Loucy (cell line): ENCODE results near the gene GMPR2.

Experiments used
- EZH2phosphoT487 ChIP-seq: fragments of 200-600 bp; IDR thresholded peaks from 2 replicates; pipeline ENCODE4 v1.6.1; 2018; ENCODE audit warnings: antibody characterized with exemption, mild to moderate bottlenecking, moderate library complexity, borderline replicate concordance
- TF ChIP-seq, protein P1 (sequence below): fragments of 200-600 bp; sonication (generic); conservative IDR thresholded peaks from 2 replicates; pipeline ENCODE4 v1.5.1; 2014; ENCODE audit warnings: mild to moderate bottlenecking, antibody characterized with exemption, low read length

DNA sequence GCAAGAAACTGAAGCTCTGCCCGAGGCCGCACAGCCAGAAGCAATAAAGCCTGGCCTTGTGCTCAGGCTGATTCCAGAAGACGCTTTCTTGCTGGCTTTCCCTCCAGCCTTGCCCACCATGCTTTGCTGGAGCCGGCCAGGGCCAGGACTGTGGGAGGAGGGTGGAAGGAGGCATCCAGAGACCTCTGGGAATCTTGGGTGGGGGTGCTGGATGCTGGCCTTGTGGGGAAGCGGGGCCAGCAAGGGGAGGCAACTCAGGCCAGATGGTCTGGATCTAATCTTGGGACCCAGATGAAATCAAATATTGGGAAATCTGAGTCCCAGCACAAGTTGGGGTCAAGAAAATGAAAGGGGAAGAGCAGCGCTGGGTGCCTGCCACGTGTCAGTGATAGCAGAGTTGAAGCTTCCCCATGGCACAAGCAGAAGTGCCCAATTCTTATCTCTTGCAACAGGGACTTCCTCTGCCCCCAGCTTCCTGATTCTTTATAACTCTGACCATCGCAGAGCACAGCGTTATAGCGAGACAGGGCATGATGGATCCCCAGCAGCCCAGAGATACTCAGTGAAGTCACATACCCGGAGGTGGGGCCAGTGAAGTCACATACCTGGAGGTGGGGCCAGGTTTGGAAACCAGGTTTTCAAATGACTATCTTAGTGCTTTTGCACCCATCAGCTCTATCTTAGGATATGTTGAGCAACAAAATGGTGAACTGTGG is 45.0 kb downstream of the GMPR2 start:
- TF ChIP-seq, protein P1, sequence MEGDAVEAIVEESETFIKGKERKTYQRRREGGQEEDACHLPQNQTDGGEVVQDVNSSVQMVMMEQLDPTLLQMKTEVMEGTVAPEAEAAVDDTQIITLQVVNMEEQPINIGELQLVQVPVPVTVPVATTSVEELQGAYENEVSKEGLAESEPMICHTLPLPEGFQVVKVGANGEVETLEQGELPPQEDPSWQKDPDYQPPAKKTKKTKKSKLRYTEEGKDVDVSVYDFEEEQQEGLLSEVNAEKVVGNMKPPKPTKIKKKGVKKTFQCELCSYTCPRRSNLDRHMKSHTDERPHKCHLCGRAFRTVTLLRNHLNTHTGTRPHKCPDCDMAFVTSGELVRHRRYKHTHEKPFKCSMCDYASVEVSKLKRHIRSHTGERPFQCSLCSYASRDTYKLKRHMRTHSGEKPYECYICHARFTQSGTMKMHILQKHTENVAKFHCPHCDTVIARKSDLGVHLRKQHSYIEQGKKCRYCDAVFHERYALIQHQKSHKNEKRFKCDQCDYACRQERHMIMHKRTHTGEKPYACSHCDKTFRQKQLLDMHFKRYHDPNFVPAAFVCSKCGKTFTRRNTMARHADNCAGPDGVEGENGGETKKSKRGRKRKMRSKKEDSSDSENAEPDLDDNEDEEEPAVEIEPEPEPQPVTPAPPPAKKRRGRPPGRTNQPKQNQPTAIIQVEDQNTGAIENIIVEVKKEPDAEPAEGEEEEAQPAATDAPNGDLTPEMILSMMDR: no peak
- no peak for TF ChIP-seq EZH2phosphoT487
